GM12878 (cell line): ENCODE data around the gene BMP8B. TPM values are rescaled to one million over a fixed set of nuclear protein-coding genes. Genes with fewer than 3 reads are reported as not detected.

Source experiments
- ATAC-seq: fragments of 200-7000 bp; cut with Tn5 transposase; 3 replicates; pipeline ENCODE4 v1.9.1; 2020; ENCODE audit warnings: mild to moderate bottlenecking, moderate library complexity
- BruUV-seq: library from RNA; stranded (reverse); fragments of 400-500 nt; replicated peaks from 2 replicates; lab custom pipeline; 2021; lab: Mats Ljungman, UMichigan
- CTCF ChIA-PET: fragments of 300-600 bp; sonication (Branson Sonifier 250); formaldehyde crosslinking; extraction: SDS; loops from one replicate; lab custom pipeline; 2021; ENCODE audit warnings: inconsistent platforms; lab: Yijun Ruan, JAX
- POLR2A ChIA-PET: fragments of 350-600 bp; formaldehyde crosslinking; extraction: SDS; loops from one replicate; lab custom pipeline; 2021; ENCODE audit warnings: inconsistent platforms; lab: Charles Lee
- RAD21 ChIA-PET: fragments of 300-600 bp; sonication (Branson Sonifier 250); formaldehyde crosslinking; loops from one replicate; lab custom pipeline; 2023; ENCODE audit warnings: antibody characterized with exemption; ENCODE audit not compliant: unreplicated experiment; lab: Charles Lee
- SMC1A ChIA-PET: fragments of 300-600 bp; sonication (Branson Sonifier 250); formaldehyde crosslinking; loops from one replicate; lab custom pipeline; 2023; ENCODE audit not compliant: unreplicated experiment, uncharacterized antibody; lab: Charles Lee
- DNase-seq: peaks from one replicate; pipeline ENCODE4 v3.0.0-alpha.2; 2011; ENCODE audit warnings: low read depth, low spot score
- FAIRE-seq: peaks from 3 replicates; lab custom pipeline; 2011; peaks lifted over from hg19 to GRCh38; lab: Jason Lieb, UNC
- H2AFZ ChIP-seq: 2 replicates; pipeline ENCODE4 v1.6.0; 2011; ENCODE audit warnings: low read depth, low read length, control low read depth; ENCODE audit not compliant: control insufficient read depth
- H3K27ac ChIP-seq: 2 replicates; pipeline ENCODE4 v1.5.1; 2011; ENCODE audit warnings: control low read depth; ENCODE audit not compliant: control insufficient read depth, insufficient read depth
- H3K27me3 ChIP-seq, 2 experiments: replicated peaks in 1 of 2; 2 replicates each; pipeline versions ENCODE4 v1.6.0 to v1.6.1; 2011; ENCODE audit warnings: low read length in 1 of 2; ENCODE audit not compliant: control insufficient read depth in 2 of 2, insufficient read depth in 2 of 2
- H3K36me3 ChIP-seq, 2 experiments: 2 replicates each; pipeline ENCODE4 v1.5.1; 2011; ENCODE audit warnings: low read length in 1 of 2; ENCODE audit not compliant: control insufficient read depth in 2 of 2, insufficient read depth in 2 of 2
- H3K4me1 ChIP-seq: 2 replicates; pipeline ENCODE4 v1.6.1; 2011; ENCODE audit warnings: mild to moderate bottlenecking, low read length, moderate library complexity, mixed read lengths; ENCODE audit not compliant: control insufficient read depth, insufficient read depth
- H3K4me2 ChIP-seq: 2 replicates; pipeline ENCODE4 v1.6.0; 2011; ENCODE audit warnings: control low read depth; ENCODE audit not compliant: control insufficient read depth, insufficient read depth
- H3K4me3 ChIP-seq: fragments of 200-600 bp; sonication (generic); 2 replicates; pipeline ENCODE4 v1.5.1; 2016
- H3K79me2 ChIP-seq: 2 replicates; pipeline ENCODE4 v1.6.0; 2011; ENCODE audit warnings: low read length; ENCODE audit not compliant: control insufficient read depth, insufficient read depth
- H3K9ac ChIP-seq: 2 replicates; pipeline ENCODE4 v1.8.0; 2011; ENCODE audit warnings: low read length, control low read depth, mixed read lengths; ENCODE audit not compliant: control insufficient read depth, insufficient read depth
- H3K9me3 ChIP-seq: replicated peaks from 3 replicates; pipeline ENCODE4 v1.5.1; 2011; ENCODE audit warnings: mild to moderate bottlenecking, low read length; ENCODE audit not compliant: control insufficient read depth, insufficient read depth
- H4K20me1 ChIP-seq: 2 replicates; pipeline ENCODE4 v1.6.0; 2011; ENCODE audit not compliant: control insufficient read depth, insufficient read depth
- BCL11A ChIP-seq: IDR thresholded peaks from 2 replicates; pipeline ENCODE4 v1.6.1; 2011; ENCODE audit warnings: low read depth, low read length
- BRCA1 ChIP-seq: IDR thresholded peaks from 2 replicates; pipeline ENCODE4 v1.6.1; 2011; ENCODE audit warnings: low read depth, low read length, improper control_type of control experiment
- CHD1 ChIP-seq: IDR thresholded peaks from 2 replicates; pipeline ENCODE4 v1.6.1; 2012; ENCODE audit warnings: low read depth, low read length, improper control_type of control experiment
- CREB1 ChIP-seq: IDR thresholded peaks from 2 replicates; pipeline ENCODE4 v1.6.1; 2012; ENCODE audit warnings: low read depth, mild to moderate bottlenecking, inconsistent platforms
- GATAD2B ChIP-seq: fragments of 450-650 bp; conservative IDR thresholded peaks from 2 replicates; pipeline ENCODE4 v1.6.1; 2017; ENCODE audit warnings: low read depth, mild to moderate bottlenecking, moderate library complexity
- HDAC2 ChIP-seq: fragments of 200-600 bp; sonication (generic); IDR thresholded peaks from 2 replicates; pipeline ENCODE4 v1.6.1; 2017
- IKZF1 ChIP-seq: fragments of 450-650 bp; conservative IDR thresholded peaks from 2 replicates; pipeline ENCODE4 v1.6.1; 2017; ENCODE audit warnings: antibody characterized with exemption, mild to moderate bottlenecking
- IKZF2 ChIP-seq, 2 experiments: fragments of 450-650 bp; IDR thresholded peaks; 2 replicates each; pipeline ENCODE4 v1.6.1; 2017; ENCODE audit warnings: mild to moderate bottlenecking in 2 of 2, moderate library complexity in 2 of 2
- KLF5 ChIP-seq: fragments of 450-650 bp; IDR thresholded peaks from 2 replicates; pipeline ENCODE4 v1.6.1; 2014; ENCODE audit warnings: mild to moderate bottlenecking; ENCODE audit not compliant: partially characterized antibody
- NFIC ChIP-seq: IDR thresholded peaks from 2 replicates; pipeline ENCODE4 v1.6.1; 2012; ENCODE audit warnings: low read depth, mild to moderate bottlenecking, inconsistent platforms, low read length, moderate library complexity
- POLR2AphosphoS5 ChIP-seq: IDR thresholded peaks from 2 replicates; pipeline ENCODE4 v1.6.1; 2011; ENCODE audit warnings: mild to moderate bottlenecking, low read length, inconsistent platforms
- POU2F2 ChIP-seq: IDR thresholded peaks from 3 replicates; pipeline ENCODE4 v1.6.1; 2011; ENCODE audit warnings: low read depth, mild to moderate bottlenecking, low read length, borderline replicate concordance
- RUNX3 ChIP-seq: IDR thresholded peaks from 2 replicates; pipeline ENCODE4 v1.6.1; 2012; ENCODE audit warnings: low read length, inconsistent platforms
- SIN3A ChIP-seq: IDR thresholded peaks from 2 replicates; pipeline ENCODE4 v1.6.1; 2012; ENCODE audit warnings: low read depth, low read length, improper control_type of control experiment
- SPI1 ChIP-seq: IDR thresholded peaks from 2 replicates; pipeline ENCODE4 v1.6.1; 2011; ENCODE audit warnings: low read depth, mild to moderate bottlenecking, low read length, moderate library complexity, borderline replicate concordance; ENCODE audit not compliant: insufficient read depth
- TCF12 ChIP-seq: IDR thresholded peaks from 2 replicates; pipeline ENCODE4 v1.6.1; 2011; ENCODE audit warnings: low read depth, mild to moderate bottlenecking, low read length
- WGBS: methylation state at CpG from one replicate; pipeline ENCODE4 v1.1.6; 2016; ENCODE audit warnings: low lambda C conversion rate; ENCODE audit not compliant: insufficient replicate concordance, insufficient coverage; ENCODE audit errors: missing lambda C conversion rate; 5-methylcytosine and 5-hydroxymethylcytosine counted together
- in situ Hi-C: fragments of 300-500 bp; cut with MboI; formaldehyde crosslinking; loops from 9 replicates; pipeline ENCODE4 v1.14.3; 2018; ENCODE audit warnings: mixed read lengths
- intact Hi-C: fragments of 100-400 bp; cut with micrococcal nuclease; formaldehyde crosslinking; loops from one replicate; pipeline ENCODE4 v1.14.2; 2022; ENCODE audit not compliant: unreplicated experiment
- polyA plus RNA-seq, 11 experiments: library from polyadenylated mRNA; depleted of rRNA in 4 of 11; unstranded in 6 of 11; stranded (reverse) in 5 of 11; fragments of >200 nt; fragmentation: Nextera tagmentation in 4 of 11; fragmentation: Illumina TruSeq in 1 of 11; extraction: Ambion mirVana in 4 of 11; extraction: Trizol in 1 of 11; gene quantifications; 1 replicate in 1 of 11; 2 replicates in 10 of 11; pipeline versions ENCODE4 v1.2.1 to v1.2.3, GENCODE V29; 2011 to 2016; ENCODE audit warnings: inconsistent platforms in 2 of 11, missing spikeins in 2 of 11, low read depth in 1 of 11
- total RNA-seq, 4 experiments: library from RNA; depleted of rRNA in 3 of 4; stranded (reverse); fragments of >200 nt in 3 of 4; fragmentation: Illumina TruSeq in 1 of 4; extraction: Trizol in 1 of 4; gene quantifications; 2 replicates each; pipeline versions ENCODE4 v1.2.1 to v1.2.3, GENCODE V29; 2013 to 2021
- TF ChIP-seq, protein P1 (sequence below): IDR thresholded peaks from 2 replicates; pipeline ENCODE4 v1.6.1; 2012; ENCODE audit warnings: low read depth, low read length, improper control_type of control experiment
- TF ChIP-seq, protein P2 (sequence below): IDR thresholded peaks from 2 replicates; pipeline ENCODE4 v1.6.1; 2012; ENCODE audit warnings: low read depth, low read length, improper control_type of control experiment
- TF ChIP-seq, protein P3 (sequence below): fragments of 450-650 bp; IDR thresholded peaks from 2 replicates; pipeline ENCODE4 v1.6.1; 2016; ENCODE audit warnings: mild to moderate bottlenecking
- TF ChIP-seq, protein P4 (sequence below): fragments of 450-650 bp; formaldehyde crosslinking; IDR thresholded peaks from 2 replicates; pipeline ENCODE4 v1.5.0; 2022; ENCODE audit warnings: mild to moderate bottlenecking, missing genetic modification characterization

Gene BMP8B
- total and polyA plus RNA-seq, 10 of the 15 experiments (the other 5 are each of a cell fraction or from before 2014, with no cell fraction given): 0.09 to 1.2 (median 0.52) TPM

DNA sequence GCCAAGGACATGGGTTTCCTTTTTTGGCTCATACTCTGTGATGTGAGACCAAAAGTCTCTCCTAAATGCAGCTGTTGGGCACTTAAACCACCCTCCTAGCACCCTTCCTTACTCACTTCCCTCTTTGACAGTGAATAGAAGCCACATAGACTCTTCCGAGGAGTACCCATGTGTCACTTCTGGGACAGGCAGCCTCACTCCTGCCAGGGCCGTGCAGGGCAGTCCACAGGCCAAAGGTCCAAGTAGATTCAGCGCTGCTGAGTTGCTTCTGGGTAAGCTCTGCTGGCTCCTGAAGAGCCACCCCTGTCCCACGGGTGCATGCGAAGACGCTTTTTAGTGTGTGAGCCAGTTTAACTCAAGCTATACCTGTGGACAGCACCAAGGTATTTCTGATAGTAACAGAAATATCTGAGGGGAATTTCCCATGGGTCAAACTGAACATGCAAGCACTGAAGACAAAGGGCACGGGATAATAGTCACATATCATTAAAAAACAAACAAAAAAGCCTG lies 36.8 kb upstream of the BMP8B start:
- ChIA-PET SMC1A (interaction anchor here (0.7 to 1.6 kb wide), 6 partner anchors 8 to 209 kb away, joined by 3 to 8 read pairs (median 4); no protein-coding TSS in a partner anchor), CTCF (interaction anchor here (1.1 to 1.5 kb wide), 5 partner anchors 8 to 77 kb away, joined by 3 to 10 read pairs (median 4); partner anchors contain the start of gene MYCL), POLR2A (no interaction called here), RAD21 (interaction anchor here (0.9 to 3.5 kb wide), 5 partner anchors 8 to 149 kb away, joined by 3 to 8 read pairs (median 3); no protein-coding TSS in a partner anchor)
- no peaks in the 10 kb centered on the region for H4K20me1 ChIP-seq
- no peaks in the 10 kb centered on the region for H3K79me2 ChIP-seq
- peaks cover 19% of the 10 kb centered on the region for H3K4me1 ChIP-seq
- H3K27me3 ChIP-seq: no peaks in the 10 kb centered on the region
- FAIRE-seq (no peak), DNase-seq (peak; percentile 69), ATAC-seq (peak; percentile 94)
- no TSS peak for BruUV-seq
- no peak overlapping the region for H3K4me3 ChIP-seq
- in situ Hi-C loops: no loop called here
- H3K9me3 ChIP-seq: no peaks in the 10 kb centered on the region
- H3K4me2 ChIP-seq: peak overlapping the region; percentile 78
- peak overlapping the region; percentile 34 for H3K27ac ChIP-seq
- H2AFZ ChIP-seq: peak overlapping the region; percentile 26
- 10% methylated on average over 7 of the region's 7 CpGs for WGBS
- H3K9ac ChIP-seq: no peak overlapping the region
- no peaks in the 10 kb centered on the region for H3K36me3 ChIP-seq
- intact Hi-C loops: no loop called here
- TF ChIP-seq, protein P1, sequence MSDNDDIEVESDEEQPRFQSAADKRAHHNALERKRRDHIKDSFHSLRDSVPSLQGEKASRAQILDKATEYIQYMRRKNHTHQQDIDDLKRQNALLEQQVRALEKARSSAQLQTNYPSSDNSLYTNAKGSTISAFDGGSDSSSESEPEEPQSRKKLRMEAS: no peak
- TF ChIP-seq IKZF1: peak; percentile 84
- TF ChIP-seq, protein P2, sequence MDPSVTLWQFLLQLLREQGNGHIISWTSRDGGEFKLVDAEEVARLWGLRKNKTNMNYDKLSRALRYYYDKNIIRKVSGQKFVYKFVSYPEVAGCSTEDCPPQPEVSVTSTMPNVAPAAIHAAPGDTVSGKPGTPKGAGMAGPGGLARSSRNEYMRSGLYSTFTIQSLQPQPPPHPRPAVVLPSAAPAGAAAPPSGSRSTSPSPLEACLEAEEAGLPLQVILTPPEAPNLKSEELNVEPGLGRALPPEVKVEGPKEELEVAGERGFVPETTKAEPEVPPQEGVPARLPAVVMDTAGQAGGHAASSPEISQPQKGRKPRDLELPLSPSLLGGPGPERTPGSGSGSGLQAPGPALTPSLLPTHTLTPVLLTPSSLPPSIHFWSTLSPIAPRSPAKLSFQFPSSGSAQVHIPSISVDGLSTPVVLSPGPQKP: no peak
- TF ChIP-seq KLF5: no peak
- peak; percentile 84 for TF ChIP-seq SPI1
- TF ChIP-seq TCF12: 0 out of 2 replicates have a peak, but pooled peaks have one; percentile 34
- no peak for TF ChIP-seq SIN3A
- TF ChIP-seq, protein P3, sequence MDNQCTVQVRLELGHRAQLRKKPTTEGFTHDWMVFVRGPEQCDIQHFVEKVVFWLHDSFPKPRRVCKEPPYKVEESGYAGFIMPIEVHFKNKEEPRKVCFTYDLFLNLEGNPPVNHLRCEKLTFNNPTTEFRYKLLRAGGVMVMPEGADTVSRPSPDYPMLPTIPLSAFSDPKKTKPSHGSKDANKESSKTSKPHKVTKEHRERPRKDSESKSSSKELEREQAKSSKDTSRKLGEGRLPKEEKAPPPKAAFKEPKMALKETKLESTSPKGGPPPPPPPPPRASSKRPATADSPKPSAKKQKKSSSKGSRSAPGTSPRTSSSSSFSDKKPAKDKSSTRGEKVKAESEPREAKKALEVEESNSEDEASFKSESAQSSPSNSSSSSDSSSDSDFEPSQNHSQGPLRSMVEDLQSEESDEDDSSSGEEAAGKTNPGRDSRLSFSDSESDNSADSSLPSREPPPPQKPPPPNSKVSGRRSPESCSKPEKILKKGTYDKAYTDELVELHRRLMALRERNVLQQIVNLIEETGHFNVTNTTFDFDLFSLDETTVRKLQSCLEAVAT: peak; percentile 25; the same call in 1 of the 2 replicates
- peak; percentile 60 for TF ChIP-seq RUNX3
- no peak for TF ChIP-seq BRCA1
- TF ChIP-seq GATAD2B: 0 out of 2 replicates have a peak, but pooled peaks have one; percentile 41
- no peak for TF ChIP-seq HDAC2
- no peak for TF ChIP-seq BCL11A
- TF ChIP-seq, protein P4, sequence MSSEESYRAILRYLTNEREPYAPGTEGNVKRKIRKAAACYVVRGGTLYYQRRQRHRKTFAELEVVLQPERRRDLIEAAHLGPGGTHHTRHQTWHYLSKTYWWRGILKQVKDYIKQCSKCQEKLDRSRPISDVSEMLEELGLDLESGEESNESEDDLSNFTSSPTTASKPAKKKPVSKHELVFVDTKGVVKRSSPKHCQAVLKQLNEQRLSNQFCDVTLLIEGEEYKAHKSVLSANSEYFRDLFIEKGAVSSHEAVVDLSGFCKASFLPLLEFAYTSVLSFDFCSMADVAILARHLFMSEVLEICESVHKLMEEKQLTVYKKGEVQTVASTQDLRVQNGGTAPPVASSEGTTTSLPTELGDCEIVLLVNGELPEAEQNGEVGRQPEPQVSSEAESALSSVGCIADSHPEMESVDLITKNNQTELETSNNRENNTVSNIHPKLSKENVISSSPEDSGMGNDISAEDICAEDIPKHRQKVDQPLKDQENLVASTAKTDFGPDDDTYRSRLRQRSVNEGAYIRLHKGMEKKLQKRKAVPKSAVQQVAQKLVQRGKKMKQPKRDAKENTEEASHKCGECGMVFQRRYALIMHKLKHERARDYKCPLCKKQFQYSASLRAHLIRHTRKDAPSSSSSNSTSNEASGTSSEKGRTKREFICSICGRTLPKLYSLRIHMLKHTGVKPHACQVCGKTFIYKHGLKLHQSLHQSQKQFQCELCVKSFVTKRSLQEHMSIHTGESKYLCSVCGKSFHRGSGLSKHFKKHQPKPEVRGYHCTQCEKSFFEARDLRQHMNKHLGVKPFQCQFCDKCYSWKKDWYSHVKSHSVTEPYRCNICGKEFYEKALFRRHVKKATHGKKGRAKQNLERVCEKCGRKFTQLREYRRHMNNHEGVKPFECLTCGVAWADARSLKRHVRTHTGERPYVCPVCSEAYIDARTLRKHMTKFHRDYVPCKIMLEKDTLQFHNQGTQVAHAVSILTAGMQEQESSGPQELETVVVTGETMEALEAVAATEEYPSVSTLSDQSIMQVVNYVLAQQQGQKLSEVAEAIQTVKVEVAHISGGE (CRISPR knock-in tag): no peak
- no peak for TF ChIP-seq POU2F2
- 0 out of 2 replicates have a peak, but pooled peaks have one; percentile 24 for TF ChIP-seq NFIC
- no peak for TF ChIP-seq POLR2AphosphoS5
- no peak for TF ChIP-seq CHD1
- TF ChIP-seq CREB1: no peak
- TF ChIP-seq IKZF2 (IDR thresholded peaks at IDR 0.05): peak; percentile 71 to 73; a peak in 3 of 4 replicates
